HS-5 (cell line): ENCODE measurements around the gene MPL.

Experiments used
- DNase-seq: peaks from one replicate; pipeline ENCODE4 v3.0.0-alpha.2; 2012; ENCODE audit warnings: low read depth

The MPL gene

DNA sequence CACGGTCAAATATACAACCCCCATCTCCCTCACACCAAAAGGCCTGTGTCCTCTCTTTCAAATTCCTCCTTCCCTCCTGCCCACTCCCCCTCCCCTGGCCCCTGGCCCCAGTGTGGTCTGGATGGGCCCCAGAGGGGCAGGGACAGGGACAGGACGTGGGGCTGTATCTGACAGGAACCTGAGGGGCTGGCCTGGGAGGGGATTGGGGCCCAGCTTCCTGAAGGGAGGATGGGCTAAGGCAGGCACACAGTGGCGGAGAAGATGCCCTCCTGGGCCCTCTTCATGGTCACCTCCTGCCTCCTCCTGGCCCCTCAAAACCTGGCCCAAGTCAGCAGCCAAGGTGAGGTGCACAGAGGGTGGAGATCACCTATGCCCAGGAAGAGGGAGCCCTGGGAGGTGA is at the start of gene MPL:
Gene MPL (plus strand): TSS at position 231 of the 400 bp plus-strand sequence. CDS start 31 bp downstream, at position 262.
- no peak for DNase-seq

DNA sequence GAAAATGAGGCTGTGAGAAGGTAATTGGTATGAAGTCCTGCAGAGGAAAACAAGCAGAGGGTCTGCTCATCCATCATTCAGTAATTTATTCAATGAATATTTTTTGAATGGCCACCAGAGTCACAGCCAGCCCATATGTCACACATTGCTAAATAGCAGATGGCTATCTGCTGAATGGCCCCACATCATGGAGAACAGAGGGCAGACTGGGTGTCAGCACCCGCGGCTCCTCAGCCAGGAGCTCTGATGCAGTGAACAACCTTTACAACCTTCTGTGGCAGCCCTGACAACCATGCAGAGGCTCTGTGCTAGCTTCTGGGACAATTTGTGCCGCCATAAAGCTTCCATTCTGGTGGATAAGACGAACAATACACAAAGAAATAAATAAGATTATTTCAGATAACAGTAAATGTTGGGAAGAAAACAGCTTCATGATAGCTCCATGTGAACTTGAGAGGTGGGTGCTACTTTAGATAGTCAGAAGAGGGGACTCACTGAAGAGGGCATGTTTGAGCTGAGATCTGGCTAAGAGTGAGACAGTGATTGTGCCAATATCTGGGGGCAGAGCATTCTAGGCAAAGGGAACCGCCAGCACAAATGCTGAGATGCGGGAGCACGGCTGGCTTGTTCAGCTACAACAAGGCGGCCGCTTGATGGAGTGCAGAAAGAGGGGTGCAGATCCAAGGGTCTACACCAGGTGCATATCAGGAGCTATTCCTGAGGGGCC is 49.4 kb upstream of the MPL start:
- DNase-seq = no peak

DNA sequence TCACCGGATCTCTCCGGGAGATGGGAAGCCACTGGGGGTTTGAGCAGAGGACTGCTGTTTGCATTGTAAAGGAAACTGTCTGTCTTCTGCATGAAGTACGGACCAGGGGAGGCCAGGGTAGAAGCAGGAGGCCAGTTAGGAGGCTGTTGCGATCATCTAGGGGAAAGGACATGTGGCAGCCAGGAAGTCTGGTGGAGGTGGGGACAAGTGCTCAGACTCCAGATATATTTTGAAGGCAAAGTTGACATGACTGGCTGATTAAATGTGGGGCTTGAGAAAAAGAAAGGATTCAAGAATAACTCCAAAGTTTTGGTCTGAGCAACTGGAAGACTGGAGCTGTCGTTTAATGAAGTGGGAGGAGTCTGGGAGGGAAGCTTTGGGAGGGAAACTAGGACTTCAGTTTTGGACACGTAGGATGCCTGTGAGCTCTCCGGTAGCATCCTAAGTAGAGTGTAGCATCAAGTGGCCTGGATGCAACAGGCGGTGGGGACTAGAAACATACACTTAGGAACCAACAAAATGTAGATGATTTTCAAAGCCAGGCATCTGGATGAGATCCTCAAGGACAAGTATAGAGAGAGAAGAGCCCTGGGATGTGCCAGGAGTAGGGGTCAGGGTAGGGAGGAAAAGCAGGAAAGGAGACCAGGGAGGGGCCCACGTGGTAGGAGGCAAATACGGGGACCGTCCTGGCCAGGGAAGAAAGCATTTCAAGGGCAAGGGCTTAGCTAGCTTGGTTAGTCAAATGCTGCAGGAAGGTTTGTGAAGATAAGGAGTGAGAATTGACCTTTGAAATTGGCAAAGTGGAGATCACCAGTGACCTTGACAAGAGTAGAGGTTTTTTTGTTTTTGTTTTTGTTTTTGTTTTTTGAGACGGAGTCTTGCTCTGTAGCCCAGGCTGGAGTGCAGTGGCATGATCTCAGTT is 48.6 kb upstream of the MPL start:
- DNase-seq = no peak

DNA sequence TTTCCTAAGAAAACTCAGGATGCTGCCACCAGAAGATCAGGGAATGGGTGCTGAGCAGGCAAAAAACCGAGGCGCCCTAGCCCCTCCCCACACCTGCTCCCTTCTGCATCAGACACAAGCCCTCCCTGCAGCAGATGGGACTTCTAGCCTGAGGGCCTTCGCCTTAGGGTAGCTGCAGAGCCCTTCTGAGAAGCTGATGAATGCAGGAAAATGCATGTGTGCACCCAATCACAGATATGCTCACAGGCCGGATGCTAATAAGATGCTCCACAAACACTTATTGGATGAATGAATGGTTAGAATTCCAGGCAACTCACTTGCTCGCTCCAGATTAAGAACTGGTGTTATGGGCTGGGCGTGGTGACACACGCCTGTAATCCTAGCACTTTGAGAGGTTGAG is 45.4 kb upstream of the MPL start:
- no peak for DNase-seq

DNA sequence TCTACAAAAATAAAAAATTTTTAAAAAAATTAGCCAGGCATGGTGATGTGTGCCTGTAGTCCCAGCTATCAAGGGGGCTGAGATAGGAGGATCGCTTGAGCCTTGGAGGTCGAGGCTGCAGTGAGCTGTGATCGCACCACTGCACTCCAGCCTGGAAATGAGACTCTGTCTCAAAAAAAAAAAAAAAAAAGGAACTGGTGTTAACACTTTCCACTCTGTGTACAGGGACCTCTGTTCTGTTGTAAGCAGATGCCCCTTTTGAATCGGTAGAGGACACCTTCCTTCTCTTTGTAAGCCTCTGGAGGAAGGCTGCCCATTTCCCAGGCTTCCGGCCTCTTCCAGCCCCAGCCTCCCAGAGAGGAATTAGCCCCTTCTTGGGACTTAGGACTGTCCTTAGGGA is 44.9 kb upstream of the MPL start:
- no peak for DNase-seq

DNA sequence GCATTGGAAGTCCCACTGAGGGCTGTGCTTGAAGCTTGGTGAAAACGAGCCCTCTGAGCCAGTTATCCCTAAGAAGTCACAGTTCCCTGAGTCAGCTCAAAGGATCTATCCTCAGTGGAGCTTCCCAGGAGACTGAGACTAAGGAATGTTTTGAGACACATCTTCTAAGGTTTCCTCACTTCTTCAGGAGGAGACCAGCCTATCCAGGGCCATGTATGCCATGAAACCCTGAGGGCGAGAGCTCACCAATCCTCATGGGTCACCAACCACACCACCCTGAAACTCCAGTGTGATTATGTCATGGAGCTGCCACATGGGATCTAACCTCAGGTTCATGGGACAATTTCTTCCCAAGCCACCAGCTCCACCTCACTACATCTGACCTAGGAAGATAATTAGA is 44.4 kb upstream of the MPL start:
- DNase-seq = no peak

DNA sequence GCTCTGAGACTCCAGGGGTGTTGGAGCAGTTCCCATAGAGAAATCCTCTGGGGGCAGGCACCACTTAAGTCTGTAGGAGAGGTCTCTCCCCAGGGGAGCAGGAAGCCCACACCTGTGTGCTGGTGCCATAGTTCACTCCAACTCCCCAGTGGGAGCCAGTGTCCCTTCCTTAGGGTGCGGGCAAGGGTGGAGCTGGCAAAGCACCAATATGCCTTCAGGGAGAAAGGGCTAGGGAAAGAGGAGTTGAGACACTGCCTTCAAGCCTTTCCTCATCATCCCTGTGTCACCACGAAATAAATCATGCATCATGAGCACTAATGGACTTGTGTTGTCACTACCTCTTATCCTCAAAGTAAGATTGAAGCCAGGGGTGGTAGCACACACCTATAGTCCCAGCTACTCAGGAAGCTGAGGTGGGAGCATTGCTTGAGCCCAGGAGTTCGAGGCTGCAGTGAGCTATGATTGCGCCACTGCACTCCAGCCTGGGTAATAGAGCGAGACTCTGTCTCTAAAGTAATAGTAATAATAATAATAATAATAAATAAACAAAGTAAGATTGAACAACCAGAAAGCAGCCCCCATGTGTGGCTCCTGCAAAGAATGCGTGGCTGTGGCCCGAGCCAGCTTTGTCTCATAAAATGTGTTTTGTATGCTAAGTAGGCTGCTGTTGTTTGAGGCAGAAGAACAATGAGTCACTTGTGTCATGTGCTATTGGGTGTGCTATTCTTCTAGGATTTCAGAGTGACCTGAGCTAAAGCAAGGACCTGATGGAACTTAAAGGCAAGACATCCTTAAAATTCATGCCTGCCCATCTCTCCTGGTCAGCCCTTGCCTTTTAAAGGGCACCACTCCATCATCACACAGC is 43.5 kb upstream of the MPL start:
- DNase-seq = no peak

DNA sequence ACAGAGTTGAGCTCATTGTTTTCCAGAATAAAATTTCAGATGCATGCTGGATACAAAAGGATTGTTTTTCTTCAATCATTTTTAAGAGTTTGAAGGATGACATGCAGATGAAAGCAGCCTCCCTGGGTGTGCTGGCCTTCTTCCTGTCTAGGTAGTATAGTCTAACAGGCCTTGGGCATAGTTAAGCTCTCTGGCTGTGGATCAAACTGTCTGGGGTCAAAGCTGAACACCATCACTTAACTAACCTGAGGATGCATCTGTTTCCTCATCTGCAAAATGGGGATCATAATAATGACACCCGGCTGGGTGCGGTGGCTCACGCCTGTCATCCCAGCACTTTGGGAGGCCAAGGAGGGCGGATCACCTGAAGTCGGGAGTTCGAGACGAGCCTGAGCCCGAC is 42.9 kb upstream of the MPL start:
- no peak for DNase-seq

DNA sequence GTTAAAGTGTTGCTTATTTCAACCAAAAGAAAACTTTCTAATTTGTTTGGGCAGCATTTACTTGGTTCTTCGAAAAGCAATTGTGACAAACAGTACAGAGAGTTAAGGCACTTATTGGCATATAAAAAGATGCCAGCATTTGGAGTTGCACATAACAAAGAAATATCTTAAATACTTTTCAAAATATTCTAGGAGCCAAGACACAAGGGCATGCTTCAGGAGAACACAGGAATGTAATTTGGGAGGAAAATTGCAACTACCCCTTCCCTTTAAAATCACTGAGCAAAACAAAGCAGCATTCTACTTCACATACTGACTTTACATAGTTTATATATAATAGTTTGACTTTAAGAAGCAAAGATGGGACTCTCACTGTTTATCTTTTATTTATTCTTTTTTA is 41.4 kb upstream of the MPL start:
- DNase-seq = no peak

DNA sequence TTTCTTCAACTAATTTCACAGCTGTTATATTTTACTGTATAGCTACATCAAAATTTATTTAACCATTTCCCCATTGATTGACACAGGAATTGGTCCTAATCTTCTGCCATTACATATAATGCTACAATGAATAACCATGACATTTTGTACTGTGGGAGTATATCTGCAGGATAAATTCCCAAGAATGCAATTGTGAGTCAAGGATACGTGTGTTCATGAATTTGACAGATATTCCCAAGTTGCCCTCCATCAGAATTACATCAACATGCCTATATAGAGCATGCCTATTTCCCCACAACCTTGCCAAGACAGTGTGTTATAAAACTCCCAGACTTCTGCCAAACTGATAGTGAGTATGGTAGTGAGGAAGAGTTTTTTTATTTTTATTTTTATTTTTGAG is 39.6 kb upstream of the MPL start:
- DNase-seq = no peak

DNA sequence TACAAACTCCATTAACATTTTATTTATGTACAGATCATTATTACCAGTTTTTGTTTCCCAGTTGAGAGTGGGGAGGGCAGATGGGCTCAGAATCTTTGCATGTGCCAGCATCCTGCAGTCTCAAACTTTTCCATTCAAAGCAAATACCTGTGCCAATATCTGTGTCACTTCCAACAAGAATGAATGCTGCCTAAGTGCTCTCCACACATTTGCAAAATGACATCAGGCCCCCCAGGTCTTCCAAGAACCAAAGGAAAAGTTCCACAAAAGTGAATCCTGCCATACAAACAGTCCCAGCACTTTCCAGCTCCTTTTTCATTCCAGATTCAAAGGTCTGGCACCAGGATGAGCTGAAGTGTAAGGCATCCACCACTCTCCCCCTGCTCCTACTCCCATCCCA is 38.5 kb upstream of the MPL start:
- DNase-seq = no peak

DNA sequence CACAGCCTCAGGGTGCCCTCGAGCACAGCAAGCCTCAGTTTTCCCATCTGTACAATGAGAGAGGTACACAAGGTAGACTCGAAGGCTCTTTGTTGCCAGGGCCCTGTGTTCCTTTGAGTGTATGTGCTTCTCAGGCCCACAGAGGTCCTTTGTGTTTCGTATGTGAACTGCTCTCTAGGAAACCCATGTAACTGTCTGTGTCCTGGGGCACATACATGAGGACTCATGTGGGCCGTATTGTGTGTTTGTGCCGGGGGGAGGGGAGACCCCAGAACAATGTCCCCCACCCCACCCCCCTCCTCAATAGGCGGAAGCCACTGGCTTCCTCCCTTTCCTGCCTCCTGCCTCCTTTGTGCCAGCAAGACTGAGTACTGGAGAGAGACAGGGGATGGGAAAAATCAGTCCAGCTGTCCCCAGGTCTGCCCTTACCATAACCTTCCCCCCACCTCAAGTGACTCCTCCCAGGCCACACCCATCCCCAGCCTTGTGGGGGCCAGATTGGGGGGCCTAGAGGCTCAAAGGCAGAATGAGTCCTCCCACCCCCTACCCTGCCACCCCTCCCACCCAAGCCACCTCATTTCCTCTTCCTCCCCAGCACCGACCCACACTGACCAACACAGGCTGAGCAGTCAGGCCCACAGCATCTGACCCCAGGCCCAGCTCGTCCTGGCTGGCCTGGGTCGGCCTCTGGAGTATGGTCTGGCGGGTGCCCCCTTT is 37.1 kb upstream of the MPL start, which contains the start of gene TIE1:
Gene TIE1 (plus strand): TSS at position 605 of the 717 bp plus-strand sequence. CDS start 90 bp downstream, at position 695.
- no peak for DNase-seq

DNA sequence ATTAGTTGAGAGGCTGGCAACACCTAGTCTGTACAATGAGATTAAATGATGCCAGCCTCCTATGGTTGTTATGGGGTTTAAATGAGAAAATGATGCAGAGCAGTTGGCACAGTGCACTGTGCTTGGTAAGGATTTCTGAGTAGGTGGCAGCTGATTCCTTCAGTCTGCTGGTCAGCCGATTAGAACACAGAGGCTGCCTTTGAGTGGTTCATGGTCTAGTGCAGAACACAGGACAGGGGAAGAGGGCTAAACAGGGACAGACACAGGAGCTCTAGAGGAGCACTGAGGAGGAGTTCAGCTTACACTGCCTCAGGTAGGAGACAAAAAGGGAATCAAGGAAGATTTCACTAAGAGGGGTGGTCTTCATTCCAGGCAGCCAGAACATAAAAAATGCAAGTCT is 35.4 kb upstream of the MPL start:
- DNase-seq = no peak

DNA sequence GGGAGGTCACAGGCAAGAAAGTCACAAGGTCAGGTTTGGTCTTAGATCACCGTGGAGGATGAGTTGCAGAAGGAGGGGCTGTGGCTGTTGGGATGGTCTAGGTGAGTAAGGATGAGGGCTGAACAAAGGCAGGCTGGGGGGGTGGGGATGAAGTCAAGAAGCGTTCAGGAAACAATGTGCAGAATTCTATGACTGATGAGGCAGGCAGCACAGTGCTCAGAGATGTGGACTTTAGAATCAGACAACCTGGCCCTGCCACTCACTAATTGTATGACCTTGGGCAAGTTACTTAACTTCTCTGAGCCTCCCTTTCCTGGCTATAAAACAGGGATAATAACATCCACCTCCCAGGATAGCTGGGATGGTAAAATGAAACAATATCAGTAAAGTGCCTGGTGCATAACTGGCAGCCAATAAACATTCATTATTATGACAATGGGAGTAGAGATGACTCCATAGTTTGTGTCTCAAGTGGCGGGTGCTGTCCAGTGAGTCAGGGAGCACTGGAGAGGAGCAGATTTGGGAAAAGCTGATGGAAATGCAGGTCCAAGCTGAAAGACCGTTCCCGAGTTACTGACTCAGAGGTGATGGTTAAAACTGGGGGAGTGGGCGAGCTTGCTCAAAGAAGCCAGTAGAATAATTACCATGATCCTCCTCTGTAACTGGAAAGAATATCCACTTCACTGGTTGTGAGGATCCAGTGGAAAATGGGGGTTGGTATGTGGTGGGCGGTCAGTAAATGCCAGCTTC is 34.7 kb upstream of the MPL start:
- DNase-seq = no peak

DNA sequence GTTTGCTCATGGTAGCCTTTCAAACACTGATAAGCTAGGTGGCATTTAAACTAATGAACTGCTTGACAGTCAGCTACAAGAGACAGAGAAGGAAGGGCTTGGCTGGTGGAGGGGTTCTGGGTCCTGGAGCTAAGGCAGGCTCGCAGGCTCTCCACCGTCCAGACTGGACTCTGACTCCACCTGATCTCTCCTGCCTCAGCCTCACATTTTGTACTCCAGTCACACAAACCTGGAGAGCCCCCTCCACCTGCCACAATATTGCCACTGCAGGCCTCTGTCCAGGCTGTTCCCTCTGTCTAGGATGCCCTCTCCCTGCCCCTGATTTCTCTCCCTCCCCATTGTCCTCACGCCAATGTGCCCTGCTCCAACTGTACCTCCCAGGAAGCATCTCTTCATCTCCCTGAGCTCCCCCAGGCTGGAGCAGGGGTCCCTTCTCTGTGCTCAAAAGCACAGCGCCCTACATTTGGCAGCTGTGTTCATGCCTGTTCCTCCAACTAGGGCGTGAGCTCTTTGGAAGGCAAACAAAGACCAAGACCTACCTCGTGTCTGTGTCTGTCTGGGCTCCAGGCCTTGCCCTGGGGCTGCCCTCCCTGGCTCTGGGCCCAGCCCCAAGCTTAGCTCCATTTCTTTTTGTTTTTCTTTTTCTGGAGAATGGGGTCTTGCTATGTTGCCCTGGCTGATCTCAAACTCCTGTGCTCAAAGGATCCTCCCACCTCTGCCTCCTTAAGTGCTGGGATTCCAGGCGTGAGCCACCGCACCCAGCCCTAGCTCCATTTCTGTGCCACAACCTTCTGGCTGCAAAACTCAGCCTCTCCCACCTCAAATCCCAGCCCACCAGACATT is 33.9 kb upstream of the MPL start:
- DNase-seq = no peak

DNA sequence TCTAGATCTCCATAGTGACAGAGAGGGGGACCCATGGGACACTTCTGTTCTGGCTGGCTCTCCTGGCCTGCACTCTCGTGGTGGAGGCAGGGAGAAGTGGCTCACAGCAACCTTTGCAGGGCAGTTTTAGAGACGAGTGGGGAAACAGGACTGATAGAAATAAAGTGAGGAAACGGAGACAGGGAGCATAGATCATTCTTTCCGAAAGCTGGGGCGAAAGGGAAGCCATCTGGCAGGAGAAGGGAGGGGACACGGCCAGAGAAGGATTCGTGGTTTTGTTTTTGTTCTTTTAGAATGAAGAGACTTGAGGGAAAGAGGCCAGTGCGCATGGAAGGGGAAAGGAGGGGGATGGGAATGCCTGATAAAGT is 33.3 kb upstream of the MPL start:
- no peak for DNase-seq

DNA sequence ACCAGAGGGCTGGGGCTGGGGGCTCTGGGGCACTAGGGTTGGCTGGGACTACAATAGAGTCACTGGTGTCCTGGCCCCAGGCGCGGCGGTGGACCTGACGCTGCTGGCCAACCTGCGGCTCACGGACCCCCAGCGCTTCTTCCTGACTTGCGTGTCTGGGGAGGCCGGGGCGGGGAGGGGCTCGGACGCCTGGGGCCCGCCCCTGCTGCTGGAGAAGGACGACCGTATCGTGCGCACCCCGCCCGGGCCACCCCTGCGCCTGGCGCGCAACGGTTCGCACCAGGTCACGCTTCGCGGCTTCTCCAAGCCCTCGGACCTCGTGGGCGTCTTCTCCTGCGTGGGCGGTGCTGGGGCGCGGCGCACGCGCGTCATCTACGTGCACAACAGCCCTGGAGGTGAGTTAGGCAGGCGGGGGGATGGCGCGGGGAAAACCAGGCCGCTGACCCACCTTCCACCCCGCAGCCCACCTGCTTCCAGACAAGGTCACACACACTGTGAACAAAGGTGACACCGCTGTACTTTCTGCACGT is 32.8 kb upstream of the MPL start:
- no peak for DNase-seq

DNA sequence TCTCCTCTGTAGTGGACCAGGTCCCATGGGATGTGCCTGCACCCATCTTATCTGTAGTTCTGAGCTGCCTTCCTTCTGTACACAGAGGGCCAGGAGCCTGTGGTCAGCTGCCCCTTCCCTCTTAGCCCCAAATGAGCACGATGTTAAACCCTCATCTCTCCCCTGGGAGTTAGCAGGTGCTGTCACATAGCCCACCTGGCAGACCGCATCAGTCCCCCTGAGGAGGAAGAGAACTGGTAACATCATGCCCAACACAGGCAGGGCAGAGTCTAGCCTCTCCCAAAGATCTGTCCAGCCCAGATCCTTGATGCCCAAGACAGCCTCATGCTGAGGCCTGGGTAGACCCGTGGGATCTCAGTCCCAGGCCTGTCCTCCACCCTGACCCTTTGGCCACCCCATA is 32.2 kb upstream of the MPL start:
- no peak for DNase-seq

DNA sequence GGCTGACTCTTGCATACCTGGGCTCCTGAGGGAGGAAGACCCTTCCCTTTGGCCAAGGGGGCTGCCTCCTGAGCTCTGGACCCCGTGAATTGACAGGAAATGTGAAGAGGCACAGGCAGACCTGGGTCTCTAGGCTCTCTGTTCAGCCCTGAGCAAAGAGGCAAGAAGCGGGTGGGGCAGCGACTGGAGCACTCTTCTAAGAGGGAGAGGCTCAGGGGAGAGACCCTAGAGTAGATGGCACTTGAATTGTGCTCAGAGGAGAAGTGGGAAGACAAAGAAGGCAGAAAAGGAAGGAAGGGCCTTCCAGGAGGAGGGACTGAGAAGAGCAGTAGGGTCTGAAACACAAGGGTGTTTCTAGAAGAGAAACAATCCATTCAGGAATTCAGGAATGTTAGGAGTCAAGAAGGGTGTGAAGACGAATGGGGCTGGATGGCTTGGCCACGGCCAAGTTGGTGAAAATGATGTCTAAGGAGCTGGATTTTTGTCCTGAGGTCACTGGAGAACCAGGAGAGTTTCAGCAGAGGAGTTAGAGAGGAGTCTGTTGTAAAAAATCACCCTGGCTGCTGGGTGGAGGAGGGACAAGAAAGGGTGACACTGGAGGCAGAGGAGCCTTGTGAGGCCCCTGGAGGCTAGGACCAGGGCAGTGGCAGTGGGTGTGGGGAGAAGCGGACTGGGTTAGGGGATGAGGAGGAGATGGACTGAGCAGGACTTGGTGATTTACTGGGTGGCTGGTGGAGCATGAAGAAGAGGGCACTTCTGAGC is 31.5 kb upstream of the MPL start:
- DNase-seq = no peak
